Measurements from ENCODE around the gene XYLT2.
"Not testable (repeated sequence)": the region's sequence is repeated elsewhere in the genome, so short reads cannot be mapped to it uniquely, and the experiment has no call there.

Gene XYLT2

GRCh38 chr17:50345432-50346312 lies at the start of gene XYLT2:
XYLT2 (plus strand) TSS chr17:50346126; CDS start chr17:50346141, 15 bp downstream.
- in situ Hi-C loops (cut with HindIII; ENCODE audit: low sequenced_read_pairs) = loop anchor here (5.0 kb wide), 1 partner anchor 52 kb away; the partner anchor contains the start of gene LRRC59

GRCh38 chr17:50297407-50297865 lies 48.5 kb upstream of the XYLT2 start:
- in situ Hi-C loops (cut with HindIII; ENCODE audit: low sequenced_read_pairs) = no loop called here

DNA sequence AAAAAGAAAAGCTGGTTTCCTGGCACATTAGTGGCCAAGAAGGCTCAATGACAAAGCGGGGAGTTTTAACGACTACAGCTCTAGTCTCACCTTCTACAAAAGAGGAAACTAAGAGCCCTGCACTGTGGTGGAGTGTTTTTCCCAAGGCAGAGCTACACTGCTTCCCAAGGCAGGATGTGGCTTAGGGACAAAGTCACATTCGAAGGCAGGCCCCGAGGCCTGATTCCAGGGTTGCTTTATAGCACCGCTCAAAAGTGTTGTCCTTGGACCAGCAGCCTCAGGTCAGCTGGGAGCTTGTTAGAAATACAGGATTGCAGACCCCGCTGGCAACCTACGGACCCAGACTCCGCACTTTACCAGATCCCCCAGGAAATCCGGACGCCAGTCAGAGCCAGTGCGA lies 47.9 kb upstream of the XYLT2 start:
- in situ Hi-C loops (cut with HindIII; ENCODE audit: low sequenced_read_pairs) = no loop called here

GRCh38 chr17:50299776-50300175 lies 46.1 kb upstream of the XYLT2 start:
- in situ Hi-C loops (cut with HindIII; ENCODE audit: low sequenced_read_pairs) = no loop called here

GRCh38 chr17:50300824-50301223 lies 45.1 kb upstream of the XYLT2 start:
- in situ Hi-C loops (cut with HindIII; ENCODE audit: low sequenced_read_pairs) = not testable (repeated sequence)

GRCh38 chr17:50301891-50302584 lies 43.9 kb upstream of the XYLT2 start:
- in situ Hi-C loops (cut with HindIII; ENCODE audit: low sequenced_read_pairs) = no loop called here

DNA sequence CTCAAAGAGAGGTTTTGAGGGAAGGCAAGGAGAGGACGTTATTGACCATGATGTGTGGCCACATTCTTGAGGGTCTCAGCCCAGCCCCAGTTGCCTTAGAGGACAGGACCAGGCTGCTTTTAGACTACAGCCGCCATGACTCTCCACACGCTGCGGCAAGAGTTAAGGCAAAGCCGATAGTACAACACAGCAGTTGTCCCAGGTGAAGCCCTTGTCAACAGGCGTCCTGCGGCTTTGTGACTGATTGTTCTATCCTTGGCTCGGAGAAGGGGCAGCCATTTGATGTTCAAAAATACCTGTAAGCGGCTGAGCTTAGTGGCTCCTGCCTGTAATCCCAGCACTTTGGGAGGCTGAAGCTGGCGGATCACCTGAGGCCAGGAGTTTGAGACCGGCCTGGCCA lies 42.9 kb upstream of the XYLT2 start:
- in situ Hi-C loops (cut with HindIII; ENCODE audit: low sequenced_read_pairs) = no loop called here

GRCh38 chr17:50303596-50303995 lies 42.3 kb upstream of the XYLT2 start:
- in situ Hi-C loops (cut with HindIII; ENCODE audit: low sequenced_read_pairs) = no loop called here

GRCh38 chr17:50304781-50305404 lies 41.0 kb upstream of the XYLT2 start:
- in situ Hi-C loops (cut with HindIII; ENCODE audit: low sequenced_read_pairs) = no loop called here

DNA sequence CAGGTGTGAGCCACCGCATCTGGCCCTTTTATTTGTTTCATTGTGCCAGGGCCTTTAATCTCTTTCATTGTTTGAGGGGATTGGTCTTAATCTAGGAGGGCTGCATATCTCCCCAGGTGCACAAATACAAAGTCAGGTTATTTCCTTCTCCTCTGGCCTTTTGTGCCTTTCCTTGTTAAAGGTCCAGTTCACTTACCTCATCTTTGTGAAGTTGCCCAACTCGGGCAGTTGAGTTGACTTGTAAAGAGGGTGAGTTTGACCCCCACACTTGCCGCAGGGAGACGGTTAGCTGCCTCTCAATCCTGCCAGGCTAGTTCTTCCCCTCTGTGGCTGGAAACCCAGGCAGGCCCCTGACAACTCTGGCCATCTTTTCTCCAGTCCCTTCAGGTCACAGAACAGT lies 38.3 kb upstream of the XYLT2 start:
- in situ Hi-C loops (cut with HindIII; ENCODE audit: low sequenced_read_pairs) = no loop called here

- in situ Hi-C loops (cut with HindIII; ENCODE audit: low sequenced_read_pairs) = no loop called here
Measured at GRCh38 chr17:50308666-50309065, 37.3 kb upstream of the XYLT2 start.

GRCh38 chr17:50310455-50311111 lies 35.3 kb upstream of the XYLT2 start:
- in situ Hi-C loops (cut with HindIII; ENCODE audit: low sequenced_read_pairs) = no loop called here

- in situ Hi-C loops (cut with HindIII; ENCODE audit: low sequenced_read_pairs) = no loop called here
Measured at GRCh38 chr17:50311112-50311460, 34.8 kb upstream of the XYLT2 start.

DNA sequence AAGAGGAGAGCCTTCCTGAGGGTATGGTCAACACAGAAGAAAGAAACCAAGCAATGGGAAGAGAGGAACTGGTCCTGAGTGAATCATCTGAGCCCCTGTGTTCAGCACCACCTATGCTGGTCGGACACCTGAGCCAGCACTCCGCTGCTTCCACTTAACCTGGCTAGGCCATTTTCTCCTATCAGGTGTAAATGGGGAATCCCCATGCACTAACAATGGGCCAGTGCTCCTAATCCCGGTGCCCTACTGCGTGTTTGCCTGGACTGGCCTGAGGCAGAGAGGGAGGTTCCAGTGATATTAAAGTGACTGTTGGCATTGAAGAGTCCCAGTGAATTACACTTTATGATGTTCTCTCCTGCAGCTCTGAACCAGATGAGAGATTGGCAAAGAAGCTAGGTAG lies 34.4 kb upstream of the XYLT2 start:
- in situ Hi-C loops (cut with HindIII; ENCODE audit: low sequenced_read_pairs) = no loop called here

GRCh38 chr17:50312308-50312707 lies 33.6 kb upstream of the XYLT2 start:
- in situ Hi-C loops (cut with HindIII; ENCODE audit: low sequenced_read_pairs) = no loop called here

DNA sequence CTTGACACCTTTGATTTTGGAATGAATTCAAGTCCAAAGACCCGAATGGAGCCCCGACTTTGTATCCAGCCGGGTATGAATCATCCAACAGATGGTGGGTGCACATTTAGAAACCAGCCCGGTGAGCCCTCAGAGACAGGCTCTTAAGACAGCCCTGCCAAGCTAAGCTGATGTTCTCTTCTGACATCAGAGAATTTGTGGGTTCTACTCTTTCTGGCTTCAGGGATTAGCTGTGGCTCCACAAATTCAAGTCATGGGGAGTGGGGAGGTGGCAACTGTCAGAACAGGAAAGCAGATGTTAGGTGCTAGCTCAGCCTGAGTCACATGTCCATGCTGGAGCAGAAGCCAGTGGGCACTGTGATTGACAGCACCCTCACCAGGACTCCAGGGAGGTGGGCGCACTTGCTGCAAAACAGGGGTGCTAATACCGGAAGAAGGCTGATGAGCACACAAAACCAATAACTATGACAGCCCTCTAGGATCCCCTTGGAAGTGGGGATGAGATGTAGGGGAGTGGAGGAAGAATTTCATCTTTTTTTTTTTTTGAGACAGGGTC lies 31.4 kb upstream of the XYLT2 start:
- in situ Hi-C loops (cut with HindIII; ENCODE audit: low sequenced_read_pairs) = no loop called here

DNA sequence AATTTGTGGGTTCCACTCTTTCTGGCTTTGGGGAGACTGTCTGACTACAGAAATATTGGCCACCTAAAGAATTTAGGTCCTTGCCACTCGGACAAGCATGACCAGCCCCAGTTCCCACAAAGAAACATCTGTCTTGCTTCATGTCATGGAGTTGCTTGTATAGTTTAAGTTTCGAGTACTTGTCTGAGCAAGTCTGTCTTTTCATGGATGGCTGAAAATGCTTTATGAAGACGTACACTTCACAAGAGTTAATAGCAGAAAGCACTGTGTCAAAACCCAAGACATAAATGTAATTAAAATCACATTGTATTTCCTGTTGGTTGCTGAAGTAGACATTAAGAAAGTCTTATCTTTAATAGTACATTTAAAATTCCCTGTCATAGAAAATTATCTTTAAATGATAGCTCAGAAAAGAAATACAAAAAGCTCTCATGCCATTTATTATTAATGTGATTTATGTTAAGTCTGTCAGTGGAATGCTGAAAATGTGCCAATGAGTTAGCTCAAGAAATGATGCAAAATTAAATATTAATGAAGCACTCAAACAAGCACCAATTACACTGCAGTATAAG lies 29.8 kb upstream of the XYLT2 start:
- in situ Hi-C loops (cut with HindIII; ENCODE audit: low sequenced_read_pairs) = no loop called here

GRCh38 chr17:50316660-50317059 lies 29.3 kb upstream of the XYLT2 start:
- in situ Hi-C loops (cut with HindIII; ENCODE audit: low sequenced_read_pairs) = not testable (repeated sequence)

- in situ Hi-C loops (cut with HindIII; ENCODE audit: low sequenced_read_pairs) = no loop called here
Measured at GRCh38 chr17:50317121-50317520, 28.8 kb upstream of the XYLT2 start.

GRCh38 chr17:50318501-50319285 lies 27.2 kb upstream of the XYLT2 start:
- in situ Hi-C loops (cut with HindIII; ENCODE audit: low sequenced_read_pairs) = no loop called here
